GM23248 (cell line): ENCODE results near the gene AIMP1. TPM values are rescaled to one million over a fixed set of nuclear protein-coding genes. Genes with fewer than 3 reads are reported as not detected.

Experiments
- DNase-seq: peaks from one replicate; pipeline ENCODE4 v3.0.0-alpha.2; 2015
- H2AFZ ChIP-seq: fragments of 200-600 bp; sonication (generic); 2 replicates; pipeline ENCODE4 v1.6.1; 2016; ENCODE audit warnings: antibody characterized with exemption
- H3F3A ChIP-seq: fragments of 200-600 bp; sonication (generic); 2 replicates; pipeline ENCODE4 v1.6.1; 2016; ENCODE audit warnings: mild to moderate bottlenecking, antibody characterized with exemption, mixed run types; ENCODE audit not compliant: insufficient read depth
- H3K27ac ChIP-seq: fragments of 200-600 bp; sonication (generic); 2 replicates; pipeline ENCODE4 v1.5.1; 2016; ENCODE audit warnings: mild to moderate bottlenecking
- H3K27me3 ChIP-seq: fragments of 200-600 bp; sonication (generic); replicated peaks from 2 replicates; pipeline ENCODE4 v1.6.1; 2016; ENCODE audit warnings: mild to moderate bottlenecking; ENCODE audit not compliant: insufficient read depth
- H3K36me3 ChIP-seq: fragments of 200-600 bp; sonication (generic); 2 replicates; pipeline ENCODE4 v1.6.1; 2016; ENCODE audit warnings: low read depth, mild to moderate bottlenecking
- H3K4me1 ChIP-seq: fragments of 200-600 bp; sonication (generic); 2 replicates; pipeline ENCODE4 v1.6.1; 2016; ENCODE audit warnings: mild to moderate bottlenecking; ENCODE audit not compliant: insufficient read depth
- H3K4me2 ChIP-seq: fragments of 200-600 bp; sonication (generic); one replicate; pipeline ENCODE4 v1.6.1; 2016; ENCODE audit warnings: mild to moderate bottlenecking; ENCODE audit not compliant: unreplicated experiment
- H3K4me3 ChIP-seq: fragments of 200-600 bp; sonication (generic); 2 replicates; pipeline ENCODE4 v1.5.1; 2016; ENCODE audit warnings: mild to moderate bottlenecking
- H3K79me2 ChIP-seq: fragments of 200-600 bp; sonication (generic); 2 replicates; pipeline ENCODE4 v1.6.1; 2016; ENCODE audit warnings: mild to moderate bottlenecking; ENCODE audit not compliant: insufficient read depth
- H3K9ac ChIP-seq: fragments of 200-600 bp; sonication (generic); 2 replicates; pipeline ENCODE4 v1.6.1; 2016; ENCODE audit warnings: mild to moderate bottlenecking
- H3K9me2 ChIP-seq: fragments of 200-600 bp; sonication (generic); 2 replicates; pipeline ENCODE4 v1.6.1; 2016; ENCODE audit warnings: mixed run types, mild to moderate bottlenecking, moderate library complexity; ENCODE audit not compliant: insufficient read depth
- H3K9me3 ChIP-seq: fragments of 200-600 bp; sonication (generic); one replicate; pipeline ENCODE4 v1.6.1; 2017; ENCODE audit warnings: low read depth
- H4K20me1 ChIP-seq: fragments of 200-600 bp; sonication (generic); 2 replicates; pipeline ENCODE4 v1.6.0; 2016; ENCODE audit not compliant: insufficient read depth
- EZH2 ChIP-seq: fragments of 200-600 bp; sonication (generic); IDR thresholded peaks from 2 replicates; pipeline ENCODE4 v1.6.1; 2018; ENCODE audit warnings: antibody characterized with exemption, mild to moderate bottlenecking; ENCODE audit not compliant: insufficient read depth, poor library complexity, severe bottlenecking
- EZH2phosphoT487 ChIP-seq: fragments of 200-600 bp; sonication (generic); IDR thresholded peaks from 2 replicates; pipeline ENCODE4 v1.6.1; 2018; ENCODE audit warnings: antibody characterized with exemption, moderate library complexity, mild to moderate bottlenecking, low read depth; ENCODE audit not compliant: insufficient read depth
- WGBS, 2 experiments: methylation state at CpG; one replicate each; pipeline ENCODE4 v1.1.6; 2015 to 2017; ENCODE audit warnings: low lambda C conversion rate in 2 of 2, low coverage in 1 of 2; ENCODE audit errors: missing lambda C conversion rate in 2 of 2; 5-methylcytosine and 5-hydroxymethylcytosine counted together
- in situ Hi-C: fragments of 300-500 bp; cut with MboI; formaldehyde crosslinking; loops from 2 replicates; pipeline ENCODE4 v1.15.0; 2020
- polyA plus RNA-seq: library from polyadenylated mRNA; unstranded; fragments of >200 nt; fragmentation: Nextera tagmentation; extraction: Ambion mirVana; gene quantifications from 2 replicates; pipeline ENCODE4 v1.2.1, GENCODE V29; 2016
- total RNA-seq: library from RNA; depleted of rRNA; stranded (reverse); fragments of >200 nt; shearing (Covaris generic); gene quantifications from 2 replicates; pipeline ENCODE4 v1.2.3, GENCODE V29; 2014

The AIMP1 gene
- total and polyA plus RNA-seq, 2 experiments from 2014 or later: 45.5 to 101 TPM

DNA sequence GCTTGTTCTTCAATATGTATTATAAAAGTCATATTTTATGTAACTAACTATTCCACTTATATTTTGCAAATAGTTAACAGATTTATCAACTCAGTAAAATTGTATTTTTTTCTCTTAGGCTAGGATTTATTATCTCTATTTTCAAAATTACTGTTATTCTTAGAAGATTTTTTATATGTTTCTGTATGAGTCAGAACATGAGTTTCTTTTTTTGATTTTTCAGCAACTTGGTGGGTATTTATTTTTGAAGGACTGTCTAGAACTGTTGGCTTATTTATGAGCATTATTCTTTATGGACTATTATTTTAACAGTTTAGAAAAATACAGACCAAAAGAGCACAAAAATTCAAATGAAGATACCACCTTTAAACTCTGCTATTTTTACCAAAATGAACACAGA, 6.8 kb downstream of the AIMP1 start:
- peaks cover 22% of the 10 kb centered on the region for H3K36me3 ChIP-seq
- in situ Hi-C loops: no loop called here
- no peaks in the 10 kb centered on the region for H4K20me1 ChIP-seq
- H3F3A ChIP-seq: peaks cover 15% of the 10 kb centered on the region
- no peak overlapping the region for H3K4me3 ChIP-seq
- no peak overlapping the region for H2AFZ ChIP-seq
- TF ChIP-seq EZH2phosphoT487: no peak
- no peak for TF ChIP-seq EZH2
- DNase-seq: no peak
- H3K4me1 ChIP-seq: peaks cover 48% of the 10 kb centered on the region
- no peak overlapping the region for H3K27ac ChIP-seq
- no peaks in the 10 kb centered on the region for H3K9me2 ChIP-seq
- no peak overlapping the region for H3K4me2 ChIP-seq
- H3K9me3 ChIP-seq: no peaks in the 10 kb centered on the region
- no peak overlapping the region for H3K9ac ChIP-seq
- H3K79me2 ChIP-seq: peaks cover 68% of the 10 kb centered on the region
- no peaks in the 10 kb centered on the region for H3K27me3 ChIP-seq

GRCh38 chr4:106325800-106326199, 9.4 kb downstream of the AIMP1 start:
- Histone ChIP-seq H3K4me3 (no peak overlapping the region), H4K20me1 (no peaks in the 10 kb centered on the region), H3F3A (peaks cover 22% of the 10 kb centered on the region), H3K9me3 (no peaks in the 10 kb centered on the region), H3K36me3 (peaks cover 35% of the 10 kb centered on the region), H3K27me3 (no peaks in the 10 kb centered on the region), H3K79me2 (peaks cover 50% of the 10 kb centered on the region), H3K4me2 (no peak overlapping the region), H2AFZ (no peak overlapping the region), H3K4me1 (peaks cover 32% of the 10 kb centered on the region), H3K9ac (no peak overlapping the region), H3K9me2 (no peaks in the 10 kb centered on the region), H3K27ac (no peak overlapping the region)
- in situ Hi-C loops: no loop called here
- TF ChIP-seq EZH2phosphoT487: no peak
- TF ChIP-seq EZH2: no peak
- peak; percentile 20 for DNase-seq

DNA sequence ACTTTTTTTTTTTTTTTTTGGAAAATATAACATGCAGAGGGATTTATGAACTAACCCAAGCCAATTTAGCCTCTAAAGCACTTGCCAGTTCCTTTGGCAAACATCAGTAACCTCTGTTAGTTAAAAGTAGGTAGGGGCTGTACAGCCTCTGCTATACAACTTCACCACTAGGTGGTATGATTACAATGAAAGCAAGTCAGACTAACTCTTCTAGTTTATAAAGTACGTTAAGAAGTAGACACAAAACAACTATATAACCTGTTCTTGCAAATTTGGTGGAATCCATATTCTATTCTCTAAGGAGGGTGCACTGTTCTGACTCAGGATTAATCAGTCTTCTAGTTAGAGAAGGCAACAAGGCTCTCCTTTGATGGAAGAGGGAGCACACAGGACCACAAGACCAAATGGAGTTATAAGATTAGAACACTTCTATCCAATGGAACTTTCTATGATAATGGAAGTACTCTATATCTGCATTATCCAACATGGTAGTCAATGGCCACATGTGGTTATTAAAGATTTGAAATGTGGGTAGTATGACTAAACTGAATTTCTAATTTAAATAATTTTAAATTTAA, 12.8 kb downstream of the AIMP1 start:
- peaks cover 22% of the 10 kb centered on the region for H3F3A ChIP-seq
- H2AFZ ChIP-seq: no peak overlapping the region
- no peak overlapping the region for H3K27ac ChIP-seq
- peaks cover 32% of the 10 kb centered on the region for H3K79me2 ChIP-seq
- no peak overlapping the region for H3K4me3 ChIP-seq
- H3K27me3 ChIP-seq: no peaks in the 10 kb centered on the region
- no peak for TF ChIP-seq EZH2
- TF ChIP-seq EZH2phosphoT487: no peak
- H3K9me3 ChIP-seq: no peaks in the 10 kb centered on the region
- peaks cover 61% of the 10 kb centered on the region for H3K36me3 ChIP-seq
- WGBS, 2 experiments: 0 to 8% methylated on average over 1 of the region's 1 CpG
- in situ Hi-C loops: no loop called here
- H3K9me2 ChIP-seq: no peaks in the 10 kb centered on the region
- peak; percentile 65 for DNase-seq
- H4K20me1 ChIP-seq: no peaks in the 10 kb centered on the region
- H3K4me2 ChIP-seq: no peak overlapping the region
- no peak overlapping the region for H3K9ac ChIP-seq
- peaks cover 32% of the 10 kb centered on the region for H3K4me1 ChIP-seq

DNA sequence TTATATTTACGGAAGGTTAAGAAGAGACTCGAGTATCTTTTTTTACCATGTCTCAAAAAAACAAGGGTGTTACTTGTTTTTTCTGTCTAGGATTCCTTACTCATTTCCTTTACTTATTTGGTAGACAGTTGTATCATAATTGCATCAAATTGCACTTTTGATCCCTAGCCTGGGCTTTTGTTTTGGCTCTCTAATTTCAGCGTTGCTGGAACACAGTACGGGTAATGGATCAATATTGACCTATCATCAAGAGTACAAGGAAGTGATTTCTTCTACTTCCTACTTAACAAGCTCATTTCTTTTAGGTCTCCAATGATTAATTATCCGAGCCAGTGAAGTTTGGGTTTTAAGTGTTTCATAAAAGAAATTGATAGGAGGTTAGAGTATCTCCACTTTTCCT, 16.8 kb downstream of the AIMP1 start:
- H3K4me2 ChIP-seq: no peak overlapping the region
- H3K36me3 ChIP-seq: peaks cover 70% of the 10 kb centered on the region
- H3K27me3 ChIP-seq: no peaks in the 10 kb centered on the region
- 0 out of 2 replicates have a peak, but pooled peaks cover 5% of the 10 kb centered on the region for H3K4me1 ChIP-seq
- H3K9me3 ChIP-seq: no peaks in the 10 kb centered on the region
- H2AFZ ChIP-seq: no peak overlapping the region
- no peak overlapping the region for H3K27ac ChIP-seq
- H3K79me2 ChIP-seq: peaks cover 42% of the 10 kb centered on the region
- TF ChIP-seq EZH2 (no peak), EZH2phosphoT487 (no peak)
- 98% methylated on average over 5 of the region's 5 CpGs for WGBS, 2 experiments
- H3F3A ChIP-seq: peaks cover 6% of the 10 kb centered on the region
- DNase-seq: no peak
- in situ Hi-C loops: no loop called here
- no peak overlapping the region for H3K9ac ChIP-seq
- H3K9me2 ChIP-seq: no peaks in the 10 kb centered on the region
- no peaks in the 10 kb centered on the region for H4K20me1 ChIP-seq
- H3K4me3 ChIP-seq: no peak overlapping the region
